Activated B cell treated with CpG ODN at 0.5 μM for 24 hours (primary cell): ENCODE measurements around the gene IFNL1. TPM values are rescaled to one million over a fixed set of nuclear protein-coding genes. Genes with fewer than 3 reads are reported as not detected.

Experiments used
- ATAC-seq: fragments of 200-7000 bp; cut with Tn5 transposase; one replicate; pipeline ENCODE4 v1.10.0; 2021; ENCODE audit warnings: low read depth, mild to moderate bottlenecking, moderate library complexity
- CTCF ChIA-PET: fragments of 350-600 bp; sonication (Branson Sonifier 250); formaldehyde crosslinking; loops from one replicate; lab custom pipeline; 2021; ENCODE audit warnings: antibody characterized with exemption; lab: Charles Lee
- POLR2A ChIA-PET: fragments of 350-600 bp; sonication (Branson Sonifier 250); formaldehyde crosslinking; loops from one replicate; lab custom pipeline; 2021; ENCODE audit warnings: antibody characterized with exemption; lab: Charles Lee
- DNase-seq: peaks from one replicate; pipeline ENCODE4 v3.0.0; 2022
- H3K27ac Mint-ChIP-seq: one replicate; pipeline ENCODE4 v1.8.0; 2020; ENCODE audit warnings: mixed read lengths
- H3K27me3 Mint-ChIP-seq: one replicate; pipeline ENCODE4 v1.8.0; 2021; ENCODE audit warnings: mixed read lengths
- H3K36me3 Mint-ChIP-seq: one replicate; pipeline ENCODE4 v1.8.0; 2021; ENCODE audit warnings: low read depth, mixed read lengths
- H3K4me1 Mint-ChIP-seq: one replicate; pipeline ENCODE4 v1.8.0; 2021; ENCODE audit warnings: mixed read lengths
- H3K4me3 Mint-ChIP-seq: one replicate; pipeline ENCODE4 v1.8.0; 2020; ENCODE audit warnings: mild to moderate bottlenecking, mixed read lengths
- H3K9me3 Mint-ChIP-seq: one replicate; pipeline ENCODE4 v1.8.0; 2020; ENCODE audit warnings: mixed read lengths
- CTCF ChIP-seq: fragments of 200-600 bp; IDR thresholded peaks from one replicate; pipeline ENCODE4 v1.8.0; 2022; ENCODE audit warnings: antibody characterized with exemption, mild to moderate bottlenecking
- intact Hi-C: fragments of 100-400 bp; cut with micrococcal nuclease; formaldehyde crosslinking; loops from one replicate; pipeline ENCODE4 v1.15.1; 2024
- total RNA-seq: library from RNA; stranded (reverse); gene quantifications from 2 replicates; pipeline ENCODE4 v1.2.3, GENCODE V29; 2022

Gene IFNL1
- total RNA-seq, 1 donor from 2014 or later = not detected

GRCh38 chr19:39257227-39257626 lies 39.0 kb upstream of the IFNL1 start:
- Mint-ChIP-seq H3K27me3 (peaks cover 14% of the 10 kb centered on the region), H3K4me1 (no peaks in the 10 kb centered on the region), H3K9me3 (peaks cover 2% of the 10 kb centered on the region), H3K27ac (no peak overlapping the region), H3K36me3 (no peaks in the 10 kb centered on the region), H3K4me3 (no peak overlapping the region)
- intact Hi-C loops = no loop called here
- DNase-seq (no peak), ATAC-seq (no peak)
- ChIA-PET CTCF (no interaction called here), POLR2A (no interaction called here)
- TF ChIP-seq CTCF = no peak

GRCh38 chr19:39261704-39262103 lies 34.5 kb upstream of the IFNL1 start:
- POLR2A ChIA-PET = no interaction called here
- no peak overlapping the region for H3K27ac Mint-ChIP-seq

GRCh38 chr19:39262496-39262895 lies 33.7 kb upstream of the IFNL1 start:
- TF ChIP-seq CTCF = no peak
- DNase-seq (no peak), ATAC-seq (no peak)
- Mint-ChIP-seq H3K4me1 (no peaks in the 10 kb centered on the region), H3K4me3 (no peak overlapping the region), H3K36me3 (no peaks in the 10 kb centered on the region), H3K27me3 (peaks cover 26% of the 10 kb centered on the region), H3K27ac (no peak overlapping the region), H3K9me3 (no peaks in the 10 kb centered on the region)
- intact Hi-C loops = no loop called here
- POLR2A ChIA-PET = no interaction called here
- CTCF ChIA-PET = no interaction called here

More at GRCh38 chr19:39261704-39262103, 34.5 kb upstream of the IFNL1 start:
- Mint-ChIP-seq H3K4me1 (no peaks in the 10 kb centered on the region), H3K27me3 (peaks cover 32% of the 10 kb centered on the region), H3K4me3 (no peak overlapping the region), H3K36me3 (no peaks in the 10 kb centered on the region), H3K9me3 (peaks cover 2% of the 10 kb centered on the region)
- no peak for TF ChIP-seq CTCF
- CTCF ChIA-PET = no interaction called here
- intact Hi-C loops = no loop called here
- DNase-seq (no peak), ATAC-seq (no peak)

GRCh38 chr19:39263912-39264305 lies 32.3 kb upstream of the IFNL1 start:
- Mint-ChIP-seq H3K4me1 (no peaks in the 10 kb centered on the region), H3K27ac (no peak overlapping the region), H3K27me3 (peaks cover 31% of the 10 kb centered on the region), H3K4me3 (no peak overlapping the region), H3K9me3 (no peaks in the 10 kb centered on the region), H3K36me3 (no peaks in the 10 kb centered on the region)
- intact Hi-C loops = no loop called here
- ATAC-seq (no peak), DNase-seq (no peak)
- ChIA-PET CTCF (no interaction called here), POLR2A (no interaction called here)
- TF ChIP-seq CTCF = no peak

GRCh38 chr19:39264306-39265290 lies 31.6 kb upstream of the IFNL1 start:
- no peak for DNase-seq
- no peaks in the 10 kb centered on the region for H3K4me1 Mint-ChIP-seq

More at GRCh38 chr19:39264306-39265290, 31.6 kb upstream of the IFNL1 start:
- CTCF ChIA-PET = no interaction called here
- intact Hi-C loops = no loop called here
- no peak for ATAC-seq
- no peak for TF ChIP-seq CTCF
- Mint-ChIP-seq H3K4me3 (no peak overlapping the region), H3K36me3 (no peaks in the 10 kb centered on the region), H3K27ac (no peak overlapping the region), H3K9me3 (no peaks in the 10 kb centered on the region), H3K27me3 (peaks cover 35% of the 10 kb centered on the region)
- POLR2A ChIA-PET = no interaction called here
